ENCODE data around the gene FKBP1A. TPM values are rescaled to one million over a fixed set of nuclear protein-coding genes. Genes with fewer than 3 reads are reported as not detected.

Gene FKBP1A
- total and polyA plus RNA-seq, 12 donors, result 51.7 to 917 (median 137) TPM

GRCh38 chr20:1333462-1334369, 59.1 kb downstream of the FKBP1A start:
- Histone ChIP-seq H3K9me3 (replicated peaks in 1 of 3) (no peaks in the 10 kb centered on the region), H3K27me3 (no peaks in the 10 kb centered on the region), H3K4me1 (replicated peaks in 1 of 2) (peaks cover 4 to 38% of the 10 kb centered on the region in 2 donors), H3K27ac (no peak overlapping the region), H3K4me3 (no peak overlapping the region), H3K36me3 (replicated peaks in 1 of 2) (no peaks in the 10 kb centered on the region)
- WGBS, 4 donors, result 90 to 94% (median 94%) methylated on average over 10 to 11 of the region's 11 CpGs
- no peak for TF ChIP-seq CTCF (IDR thresholded peaks at IDR 0.05)
- TF ChIP-seq POLR2A (IDR thresholded peaks at IDR 0.05), result no peak
- peak in 2 of 7 donors; percentile 1 to 44 for DNase-seq
- intact Hi-C loops (cut with DNase I), result no loop called here

GRCh38 chr20:1332749-1333300, 60.0 kb downstream of the FKBP1A start:
- no peak for TF ChIP-seq POLR2A (IDR thresholded peaks at IDR 0.05)
- no peak for TF ChIP-seq CTCF (IDR thresholded peaks at IDR 0.05)
- peaks cover 7 to 47% of the 10 kb centered on the region in 2 donors for H3K4me1 ChIP-seq (replicated peaks in 1 of 2)
- DNase-seq, result peak in 2 of 7 donors; percentile 6 to 46
- WGBS, 4 donors, result 79 to 96% (median 87%) methylated on average over 2 of the region's 2 CpGs
- H3K9me3 ChIP-seq (replicated peaks in 1 of 3), result no peaks in the 10 kb centered on the region
- no peaks in the 10 kb centered on the region for H3K27me3 ChIP-seq
- no peaks in the 10 kb centered on the region for H3K36me3 ChIP-seq (replicated peaks in 1 of 2)
- no peak overlapping the region for H3K4me3 ChIP-seq
- intact Hi-C loops (cut with DNase I), result no loop called here
- H3K27ac ChIP-seq, result no peak overlapping the region

GRCh38 chr20:1331801-1332453, 60.9 kb downstream of the FKBP1A start:
- WGBS, 4 donors, result 94 to 97% (median 96%) methylated on average over 5 to 6 of the region's 6 CpGs
- no peaks in the 10 kb centered on the region for H3K27me3 ChIP-seq
- intact Hi-C loops (cut with DNase I), result no loop called here
- no peak for TF ChIP-seq POLR2A (IDR thresholded peaks at IDR 0.05)
- no peak for TF ChIP-seq CTCF (IDR thresholded peaks at IDR 0.05)
- no peaks in the 10 kb centered on the region for H3K9me3 ChIP-seq (replicated peaks in 1 of 3)
- DNase-seq, result peak in 2 of 7 donors; percentile 8 to 45
- peaks cover 13 to 52% of the 10 kb centered on the region in 2 donors for H3K4me1 ChIP-seq (replicated peaks in 1 of 2)
- no peak overlapping the region for H3K4me3 ChIP-seq
- H3K36me3 ChIP-seq (replicated peaks in 1 of 2), result no peaks in the 10 kb centered on the region
- peak overlapping the region in 1 of 5 donors; percentile 100 for H3K27ac ChIP-seq

- Histone ChIP-seq H3K27me3 (no peaks in the 10 kb centered on the region), H3K36me3 (replicated peaks in 1 of 2) (no peaks in the 10 kb centered on the region), H3K9me3 (replicated peaks in 1 of 3) (no peaks in the 10 kb centered on the region), H3K4me3 (no peak overlapping the region), H3K4me1 (replicated peaks in 1 of 2) (peaks cover 21 to 53% of the 10 kb centered on the region in 2 donors), H3K27ac (peak overlapping the region in 3 of 5 donors; percentile 99 to 100 (median 100))
- intact Hi-C loops (cut with DNase I), result no loop called here
- DNase-seq, result peak in 2 of 7 donors; percentile 11 to 46
- 95 to 97% (median 96%) methylated on average over 2 of the region's 2 CpGs for WGBS, 4 donors
- TF ChIP-seq CTCF (IDR thresholded peaks at IDR 0.05), result no peak
- no peak for TF ChIP-seq POLR2A (IDR thresholded peaks at IDR 0.05)
Observed at GRCh38 chr20:1331101-1331500, 61.8 kb downstream of the FKBP1A start.

Data from adrenal gland (tissue), 12 donors.